Measurements from ENCODE around the gene RABGEF1. TPM values are rescaled to one million over a fixed set of nuclear protein-coding genes. Genes with fewer than 3 reads are reported as not detected.

RABGEF1 gene
- total and polyA plus RNA-seq, 9 of the 15 experiments (the other 6 are each of a cell fraction or from before 2014, with no cell fraction given) = 7.0 to 29.3 (median 20.5) TPM

DNA sequence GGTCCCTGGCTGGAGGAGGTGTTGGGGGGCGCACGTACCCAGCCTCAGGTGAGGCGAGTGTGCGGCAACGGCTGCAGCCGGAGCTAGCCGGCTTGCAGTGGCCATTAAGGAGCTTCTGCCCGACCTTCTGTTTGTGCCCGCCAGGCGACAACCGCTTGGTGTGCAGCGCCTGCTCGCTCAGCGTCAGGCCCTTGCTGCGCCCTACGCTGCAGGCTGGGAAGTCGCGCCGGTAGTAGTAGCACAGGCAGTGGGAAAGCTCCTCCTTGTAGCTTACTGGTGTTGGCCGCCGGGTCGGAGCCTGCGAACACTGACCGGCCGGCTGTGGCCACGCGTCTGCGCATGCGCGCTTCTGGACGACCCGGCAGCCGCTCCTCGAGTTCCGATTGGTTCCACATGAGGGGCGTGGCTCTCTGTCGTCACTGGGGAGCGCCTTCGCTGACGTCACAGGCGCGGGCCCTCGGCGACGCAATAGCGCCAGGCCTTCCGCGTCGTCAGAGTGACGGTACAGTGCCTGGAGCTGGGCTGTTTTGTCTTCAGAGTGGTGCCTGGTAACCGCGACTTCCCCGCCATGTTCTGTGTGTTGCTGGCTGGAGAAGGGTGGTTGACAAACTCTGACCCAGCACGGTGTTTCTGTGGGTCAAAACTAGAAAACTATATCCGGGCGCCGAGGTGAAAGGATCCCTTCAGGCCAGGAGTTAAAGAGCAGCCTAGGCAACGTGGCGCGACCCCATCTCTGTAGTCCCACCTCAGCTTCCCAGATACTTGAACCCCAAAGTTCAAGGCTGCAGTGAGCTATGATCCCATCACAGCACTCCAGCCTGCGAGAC lies 104.2 kb downstream of the RABGEF1 start (continued):
- TF ChIP-seq, protein P1, sequence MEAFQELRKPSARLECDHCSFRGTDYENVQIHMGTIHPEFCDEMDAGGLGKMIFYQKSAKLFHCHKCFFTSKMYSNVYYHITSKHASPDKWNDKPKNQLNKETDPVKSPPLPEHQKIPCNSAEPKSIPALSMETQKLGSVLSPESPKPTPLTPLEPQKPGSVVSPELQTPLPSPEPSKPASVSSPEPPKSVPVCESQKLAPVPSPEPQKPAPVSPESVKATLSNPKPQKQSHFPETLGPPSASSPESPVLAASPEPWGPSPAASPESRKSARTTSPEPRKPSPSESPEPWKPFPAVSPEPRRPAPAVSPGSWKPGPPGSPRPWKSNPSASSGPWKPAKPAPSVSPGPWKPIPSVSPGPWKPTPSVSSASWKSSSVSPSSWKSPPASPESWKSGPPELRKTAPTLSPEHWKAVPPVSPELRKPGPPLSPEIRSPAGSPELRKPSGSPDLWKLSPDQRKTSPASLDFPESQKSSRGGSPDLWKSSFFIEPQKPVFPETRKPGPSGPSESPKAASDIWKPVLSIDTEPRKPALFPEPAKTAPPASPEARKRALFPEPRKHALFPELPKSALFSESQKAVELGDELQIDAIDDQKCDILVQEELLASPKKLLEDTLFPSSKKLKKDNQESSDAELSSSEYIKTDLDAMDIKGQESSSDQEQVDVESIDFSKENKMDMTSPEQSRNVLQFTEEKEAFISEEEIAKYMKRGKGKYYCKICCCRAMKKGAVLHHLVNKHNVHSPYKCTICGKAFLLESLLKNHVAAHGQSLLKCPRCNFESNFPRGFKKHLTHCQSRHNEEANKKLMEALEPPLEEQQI (IDR thresholded peaks at IDR 0.05) = peak; percentile 48; the same call in 1 of the 2 replicates
- TF ChIP-seq, protein P2, sequence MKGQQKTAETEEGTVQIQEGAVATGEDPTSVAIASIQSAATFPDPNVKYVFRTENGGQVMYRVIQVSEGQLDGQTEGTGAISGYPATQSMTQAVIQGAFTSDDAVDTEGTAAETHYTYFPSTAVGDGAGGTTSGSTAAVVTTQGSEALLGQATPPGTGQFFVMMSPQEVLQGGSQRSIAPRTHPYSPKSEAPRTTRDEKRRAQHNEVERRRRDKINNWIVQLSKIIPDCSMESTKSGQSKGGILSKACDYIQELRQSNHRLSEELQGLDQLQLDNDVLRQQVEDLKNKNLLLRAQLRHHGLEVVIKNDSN (CRISPR knock-in tag; IDR thresholded peaks at IDR 0.05) = peak; percentile 68; the same call in 1 of the 2 replicates
- TF ChIP-seq, protein P3, sequence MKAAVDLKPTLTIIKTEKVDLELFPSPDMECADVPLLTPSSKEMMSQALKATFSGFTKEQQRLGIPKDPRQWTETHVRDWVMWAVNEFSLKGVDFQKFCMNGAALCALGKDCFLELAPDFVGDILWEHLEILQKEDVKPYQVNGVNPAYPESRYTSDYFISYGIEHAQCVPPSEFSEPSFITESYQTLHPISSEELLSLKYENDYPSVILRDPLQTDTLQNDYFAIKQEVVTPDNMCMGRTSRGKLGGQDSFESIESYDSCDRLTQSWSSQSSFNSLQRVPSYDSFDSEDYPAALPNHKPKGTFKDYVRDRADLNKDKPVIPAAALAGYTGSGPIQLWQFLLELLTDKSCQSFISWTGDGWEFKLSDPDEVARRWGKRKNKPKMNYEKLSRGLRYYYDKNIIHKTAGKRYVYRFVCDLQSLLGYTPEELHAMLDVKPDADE (conservative IDR thresholded peaks at IDR 0.05; ENCODE audit: control insufficient read depth, low read depth, low read length) = peak; percentile 67; the same call in 1 of the 2 replicates
- TF ChIP-seq CBFA2T3 (IDR thresholded peaks at IDR 0.05) (peak; percentile 4; the same call in 1 of the 2 replicates), ZNF263 (CRISPR knock-in tag; IDR thresholded peaks at IDR 0.05; ENCODE audit: borderline replicate concordance) (no peak; the same call in 1 of the 2 replicates), SRSF1 (IDR thresholded peaks at IDR 0.05; ENCODE audit: low read depth, low read length) (no peak), NFE2 (IDR thresholded peaks at IDR 0.05; ENCODE audit: low read depth) (peak; percentile 43; the same call in 1 of the 2 replicates), NONO (IDR thresholded peaks at IDR 0.05; ENCODE audit: low read depth in 2 of 2, low read length in 1 of 2) (0 out of 4 replicates have a peak, but pooled peaks of 1 of the 2 experiments have one; percentile 70), ZNF76 (CRISPR knock-in tag; IDR thresholded peaks at IDR 0.05; ENCODE audit: borderline replicate concordance) (no peak), ZNF239 (CRISPR knock-in tag; IDR thresholded peaks at IDR 0.05) (no peak), ZNF780A (CRISPR knock-in tag; IDR thresholded peaks at IDR 0.05) (no peak), KLF10 (CRISPR knock-in tag; IDR thresholded peaks at IDR 0.05) (no peak), ZNF217 (CRISPR knock-in tag; IDR thresholded peaks at IDR 0.05) (no peak), YY1 (IDR thresholded peaks at IDR 0.05; ENCODE audit: borderline replicate concordance in 1 of 3, control insufficient read depth in 1 of 3, extremely low read depth in 1 of 3, insufficient read depth in 3 of 3, insufficient read length in 1 of 3, insufficient replicate concordance in 2 of 3, low read depth in 1 of 3, low read length in 2 of 3) (peak; percentile 44 to 87 (median 84)), RFX1 (IDR thresholded peaks at IDR 0.05) (peak; percentile 85)
- TF ChIP-seq, protein P4, sequence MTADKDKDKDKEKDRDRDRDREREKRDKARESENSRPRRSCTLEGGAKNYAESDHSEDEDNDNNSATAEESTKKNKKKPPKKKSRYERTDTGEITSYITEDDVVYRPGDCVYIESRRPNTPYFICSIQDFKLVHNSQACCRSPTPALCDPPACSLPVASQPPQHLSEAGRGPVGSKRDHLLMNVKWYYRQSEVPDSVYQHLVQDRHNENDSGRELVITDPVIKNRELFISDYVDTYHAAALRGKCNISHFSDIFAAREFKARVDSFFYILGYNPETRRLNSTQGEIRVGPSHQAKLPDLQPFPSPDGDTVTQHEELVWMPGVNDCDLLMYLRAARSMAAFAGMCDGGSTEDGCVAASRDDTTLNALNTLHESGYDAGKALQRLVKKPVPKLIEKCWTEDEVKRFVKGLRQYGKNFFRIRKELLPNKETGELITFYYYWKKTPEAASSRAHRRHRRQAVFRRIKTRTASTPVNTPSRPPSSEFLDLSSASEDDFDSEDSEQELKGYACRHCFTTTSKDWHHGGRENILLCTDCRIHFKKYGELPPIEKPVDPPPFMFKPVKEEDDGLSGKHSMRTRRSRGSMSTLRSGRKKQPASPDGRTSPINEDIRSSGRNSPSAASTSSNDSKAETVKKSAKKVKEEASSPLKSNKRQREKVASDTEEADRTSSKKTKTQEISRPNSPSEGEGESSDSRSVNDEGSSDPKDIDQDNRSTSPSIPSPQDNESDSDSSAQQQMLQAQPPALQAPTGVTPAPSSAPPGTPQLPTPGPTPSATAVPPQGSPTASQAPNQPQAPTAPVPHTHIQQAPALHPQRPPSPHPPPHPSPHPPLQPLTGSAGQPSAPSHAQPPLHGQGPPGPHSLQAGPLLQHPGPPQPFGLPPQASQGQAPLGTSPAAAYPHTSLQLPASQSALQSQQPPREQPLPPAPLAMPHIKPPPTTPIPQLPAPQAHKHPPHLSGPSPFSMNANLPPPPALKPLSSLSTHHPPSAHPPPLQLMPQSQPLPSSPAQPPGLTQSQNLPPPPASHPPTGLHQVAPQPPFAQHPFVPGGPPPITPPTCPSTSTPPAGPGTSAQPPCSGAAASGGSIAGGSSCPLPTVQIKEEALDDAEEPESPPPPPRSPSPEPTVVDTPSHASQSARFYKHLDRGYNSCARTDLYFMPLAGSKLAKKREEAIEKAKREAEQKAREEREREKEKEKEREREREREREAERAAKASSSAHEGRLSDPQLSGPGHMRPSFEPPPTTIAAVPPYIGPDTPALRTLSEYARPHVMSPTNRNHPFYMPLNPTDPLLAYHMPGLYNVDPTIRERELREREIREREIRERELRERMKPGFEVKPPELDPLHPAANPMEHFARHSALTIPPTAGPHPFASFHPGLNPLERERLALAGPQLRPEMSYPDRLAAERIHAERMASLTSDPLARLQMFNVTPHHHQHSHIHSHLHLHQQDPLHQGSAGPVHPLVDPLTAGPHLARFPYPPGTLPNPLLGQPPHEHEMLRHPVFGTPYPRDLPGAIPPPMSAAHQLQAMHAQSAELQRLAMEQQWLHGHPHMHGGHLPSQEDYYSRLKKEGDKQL (CRISPR knock-in tag; IDR thresholded peaks at IDR 0.05; ENCODE audit: borderline replicate concordance) = no peak
